ENCODE data around the gene AGAP1. TPM values are rescaled to one million over a fixed set of nuclear protein-coding genes. Genes with fewer than 3 reads are reported as not detected.

Gene AGAP1
- polyA plus RNA-seq, 12 donors = 22.7 to 33.9 (median 26.5) TPM; not detected in 1

GRCh38 chr2:235529621-235530020 is 35.8 kb downstream of the AGAP1 start:
- DNase-seq = no peak

DNA sequence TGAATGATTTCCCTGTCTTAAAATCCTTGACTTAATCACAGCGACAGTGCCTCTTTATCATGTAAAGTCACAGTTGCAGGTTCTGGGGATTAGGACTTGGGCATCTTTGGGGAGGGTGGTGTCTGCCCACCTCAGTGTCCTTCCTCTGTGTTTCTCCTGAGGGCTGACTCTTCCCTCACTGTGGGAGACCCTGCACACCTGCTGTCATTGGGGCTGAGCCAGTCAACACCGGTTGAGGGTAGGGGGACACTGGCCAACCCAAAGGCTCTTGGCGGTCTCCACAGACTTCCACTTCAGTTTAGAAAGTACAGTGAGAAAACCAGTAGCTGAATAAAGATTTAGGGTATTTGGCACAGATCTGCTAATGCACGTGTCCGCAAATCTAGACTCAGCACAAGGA is 36.9 kb downstream of the AGAP1 start:
- no peak for DNase-seq

- DNase-seq = no peak
Measured at GRCh38 chr2:235532307-235532706, 38.5 kb downstream of the AGAP1 start.

GRCh38 chr2:235533198-235533597 is 39.4 kb downstream of the AGAP1 start:
- no peak for DNase-seq

GRCh38 chr2:235533616-235534385 is 40.0 kb downstream of the AGAP1 start:
- no peak for DNase-seq

DNA sequence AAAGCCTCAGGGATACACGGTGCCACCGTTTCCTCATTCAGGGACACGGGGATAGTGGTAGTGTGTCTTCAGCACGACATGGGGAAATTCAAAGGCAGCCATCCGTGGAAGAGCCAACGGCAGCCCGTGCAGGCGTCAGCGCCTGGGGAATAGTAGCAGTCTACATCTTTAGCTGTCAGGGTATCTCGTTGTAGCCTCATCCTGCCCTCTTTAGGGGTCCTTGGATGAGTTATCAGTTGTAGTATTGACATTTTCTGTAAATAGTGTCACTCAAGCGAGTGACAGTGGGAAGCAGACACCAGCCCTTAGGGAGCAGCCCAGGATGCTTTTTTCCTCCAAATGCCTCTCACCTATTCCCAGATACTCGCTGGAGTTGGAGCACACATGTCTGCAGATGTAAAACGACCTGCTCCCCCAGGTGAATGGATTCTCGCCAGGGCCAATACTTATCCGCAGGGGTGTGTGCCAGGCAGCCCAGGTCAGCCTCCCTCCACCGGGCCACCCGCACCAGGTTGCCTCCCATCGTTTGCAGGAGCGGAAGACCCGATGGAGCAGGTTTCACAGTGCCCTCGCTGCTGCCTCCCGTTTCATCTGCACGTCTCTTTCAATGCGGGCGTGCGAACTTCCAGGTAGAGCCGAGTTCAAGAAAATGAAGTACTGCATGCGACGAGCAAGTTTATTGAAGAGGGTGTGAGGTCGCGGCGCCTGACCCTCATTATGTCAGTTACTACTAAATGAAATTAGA is 41.0 kb downstream of the AGAP1 start:
- DNase-seq = no peak

- DNase-seq = no peak
Measured at GRCh38 chr2:235535423-235536130, 41.7 kb downstream of the AGAP1 start.

DNA sequence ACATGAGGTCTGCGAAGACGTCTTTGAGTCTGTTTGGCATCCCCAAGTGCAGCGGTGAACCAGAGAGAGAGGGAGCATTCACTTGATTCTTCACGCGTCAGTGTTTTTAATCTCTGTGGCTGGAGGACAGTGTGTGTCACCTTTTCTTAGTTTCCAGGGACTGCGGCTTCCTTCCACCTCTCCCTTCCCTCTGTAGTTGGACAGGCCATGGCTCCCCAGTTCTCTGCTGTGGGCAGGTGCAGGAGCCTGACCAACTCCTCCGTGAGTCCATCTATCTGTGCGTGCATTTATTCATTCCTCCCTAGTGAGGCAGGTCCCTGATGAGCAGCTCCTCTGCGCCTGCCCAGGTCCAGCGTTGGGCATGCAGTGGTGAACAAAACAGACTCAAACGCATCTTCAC is 42.9 kb downstream of the AGAP1 start:
- no peak for DNase-seq

GRCh38 chr2:235537186-235537585 is 43.3 kb downstream of the AGAP1 start:
- no peak for DNase-seq

DNA sequence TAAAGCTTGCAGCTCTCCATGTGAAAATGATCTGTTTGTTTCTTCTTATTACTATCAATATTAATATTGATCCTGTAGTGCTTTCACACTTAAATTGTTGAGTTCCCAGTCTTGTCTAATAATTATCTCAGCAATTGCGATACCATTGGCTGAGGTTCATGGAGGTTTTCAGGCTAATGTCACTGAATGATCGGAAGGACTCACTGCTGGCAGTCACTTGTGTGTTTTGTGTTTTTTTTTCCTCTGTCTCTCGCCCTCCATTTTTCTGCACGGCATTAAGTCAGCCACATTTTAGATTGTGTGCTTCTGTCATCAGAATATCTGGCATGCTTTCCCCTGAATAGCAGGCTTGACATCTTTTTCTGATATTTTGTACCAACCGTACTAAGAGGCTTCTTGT is 43.7 kb downstream of the AGAP1 start:
- DNase-seq = no peak

- DNase-seq = no peak
Measured at GRCh38 chr2:235538144-235538639, 44.3 kb downstream of the AGAP1 start.

GRCh38 chr2:235538981-235539380 is 45.1 kb downstream of the AGAP1 start:
- no peak for DNase-seq

GRCh38 chr2:235539773-235540172 is 45.9 kb downstream of the AGAP1 start:
- DNase-seq = no peak

DNA sequence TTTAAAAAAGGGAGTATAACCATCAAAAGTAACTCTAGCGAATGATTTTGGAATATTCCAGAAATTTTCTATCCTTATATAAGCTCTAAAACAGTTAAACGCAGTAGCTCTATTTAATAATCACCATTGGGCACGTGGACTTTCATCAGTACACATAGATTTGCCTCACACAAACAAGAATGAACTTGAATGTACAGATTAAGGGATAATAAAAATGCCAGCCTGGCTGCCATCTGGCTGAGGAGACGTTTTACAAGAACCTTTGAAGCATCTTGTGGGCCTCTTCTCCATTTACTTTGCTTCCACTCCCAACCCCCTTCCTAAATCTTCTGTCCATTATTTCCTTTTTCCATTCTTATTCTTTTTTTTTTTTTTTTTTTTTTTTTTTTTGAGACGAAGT is 47.2 kb downstream of the AGAP1 start:
- DNase-seq = no peak

GRCh38 chr2:235541838-235542549 is 48.2 kb downstream of the AGAP1 start:
- no peak for DNase-seq

DNA sequence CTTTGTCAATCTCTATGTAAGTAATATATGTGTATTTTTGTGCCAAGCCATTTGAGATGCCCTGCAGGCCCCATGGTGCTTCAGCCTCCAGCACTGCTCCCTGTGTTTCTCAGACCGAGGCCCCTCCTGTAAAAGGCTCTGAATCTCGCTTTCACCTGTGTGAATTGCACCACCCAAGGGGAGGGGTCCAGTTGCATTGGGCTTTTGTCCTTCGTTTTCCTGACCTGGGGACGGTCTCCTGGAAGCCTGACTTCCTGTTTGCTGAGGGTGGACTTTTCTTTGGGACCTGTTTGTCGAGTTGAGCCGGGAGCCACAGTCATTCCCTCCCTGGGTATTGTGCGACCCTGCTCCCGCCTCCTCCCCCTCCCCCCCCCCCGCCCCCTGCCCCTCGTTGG is 48.9 kb downstream of the AGAP1 start:
- DNase-seq = no peak

DNA sequence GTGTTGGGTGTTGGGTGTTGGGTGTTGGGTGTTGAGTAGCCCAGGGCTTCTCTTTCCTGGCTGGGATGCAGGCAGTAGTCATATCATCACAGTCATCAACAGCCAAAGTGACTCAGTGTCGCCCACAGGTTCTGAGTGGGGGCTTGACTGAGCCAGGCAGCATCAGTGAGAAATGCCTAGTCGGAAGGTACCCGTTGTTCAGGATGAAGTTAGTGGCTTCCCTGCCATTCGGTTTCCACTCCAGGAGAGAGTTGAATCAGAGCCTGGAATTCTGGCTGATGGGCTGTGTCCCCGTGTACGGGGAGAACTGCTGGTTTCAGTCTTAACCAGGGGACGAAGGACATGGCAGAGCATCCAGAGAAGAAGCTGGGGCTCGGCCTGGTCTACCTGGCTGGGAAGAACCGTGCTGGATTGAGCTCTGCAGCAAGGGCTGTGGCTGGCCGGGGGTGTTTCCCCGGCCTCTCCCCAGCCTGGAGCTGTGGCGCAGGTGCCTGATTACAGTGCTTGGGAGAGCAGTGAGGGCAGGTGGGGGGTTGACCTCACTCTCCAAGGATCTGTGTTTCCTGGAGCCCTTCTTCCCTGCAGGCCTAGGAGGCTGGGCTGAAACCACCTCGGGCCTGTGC is 49.4 kb downstream of the AGAP1 start:
- no peak for DNase-seq

- DNase-seq = no peak
Measured at GRCh38 chr2:235543851-235544688, 50.2 kb downstream of the AGAP1 start.

DNA sequence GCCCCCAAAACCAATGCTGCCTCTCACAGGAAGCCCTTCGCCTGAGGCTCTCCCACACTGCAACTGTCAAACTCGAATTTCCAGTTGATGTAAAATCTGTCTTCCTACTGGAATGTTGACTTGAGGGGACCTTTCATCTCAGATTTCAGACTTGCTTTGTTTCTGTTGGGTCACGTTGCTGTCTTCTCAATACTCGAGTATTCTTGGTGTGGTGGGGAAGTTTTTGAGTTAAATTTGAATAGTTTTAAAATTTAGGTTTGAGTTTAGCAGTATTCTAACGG is 50.8 kb downstream of the AGAP1 start:
- DNase-seq = no peak

- no peak for DNase-seq
Measured at GRCh38 chr2:235545339-235546150, 51.7 kb downstream of the AGAP1 start.
